HCT116 (cell line): ENCODE measurements around the gene AOPEP. TPM values are rescaled to one million over a fixed set of nuclear protein-coding genes. Genes with fewer than 3 reads are reported as not detected.

ENCODE experiments used
- ATAC-seq: fragments of 200-7000 bp; cut with Tn5 transposase; 2 replicates; pipeline ENCODE4 v1.9.1; 2020; ENCODE audit warnings: mild to moderate bottlenecking, moderate library complexity
- BruUV-seq: library from RNA; stranded (reverse); fragments of 400-500 nt; replicated peaks from 2 replicates; lab custom pipeline; 2021; lab: Mats Ljungman, UMichigan
- CTCF ChIA-PET: fragments of 300-600 bp; sonication (Branson Sonifier 250); formaldehyde crosslinking; loops from one replicate; lab custom pipeline; 2021; ENCODE audit warnings: antibody characterized with exemption; lab: Charles Lee
- POLR2A ChIA-PET: fragments of 300-600, 350-600 bp; sonication (Branson Sonifier 250); formaldehyde crosslinking; loops from one replicate; lab custom pipeline; 2021; ENCODE audit warnings: antibody characterized with exemption; lab: Charles Lee
- RAD21 ChIA-PET, 2 experiments: fragments of 300-600 bp; sonication (Branson Sonifier 250); formaldehyde crosslinking; loops; one replicate each; lab custom pipeline; 2023; ENCODE audit warnings: low total read pairs in 2 of 2; ENCODE audit not compliant: uncharacterized antibody in 2 of 2, unreplicated experiment in 2 of 2, low non-redundant PET in 1 of 2; lab: Charles Lee
- DNase-seq: peaks from one replicate; pipeline ENCODE4 v3.0.0-alpha.2; 2010; ENCODE audit warnings: low read depth, low spot score
- H2AFZ ChIP-seq: fragments of 200-600 bp; shearing (Covaris generic), sonication (generic); 2 replicates; pipeline ENCODE4 v1.6.1; 2017; ENCODE audit warnings: low read depth, mixed run types, mixed read lengths, antibody characterized with exemption, low read length; ENCODE audit not compliant: poor library complexity, severe bottlenecking
- H3K27ac ChIP-seq: 2 replicates; pipeline ENCODE4 v1.5.1; 2012; ENCODE audit warnings: low read depth, low read length
- H3K27me3 ChIP-seq: fragments of 200-600 bp; sonication (generic); 2 replicates; pipeline ENCODE4 v1.6.1; 2016; ENCODE audit warnings: mixed run types, low read length, mixed read lengths; ENCODE audit not compliant: insufficient read depth
- H3K36me3 ChIP-seq, 2 experiments: fragments of 200-500 bp in 1 of 2; fragments of 200-600 bp in 1 of 2; sonication (Bioruptor generic) in 1 of 2; sonication (generic) in 1 of 2; 2 replicates each; pipeline versions ENCODE4 v1.5.1 to v1.6.1; 2014 to 2016; ENCODE audit warnings: low read length in 2 of 2, inconsistent platforms in 1 of 2, mixed read lengths in 1 of 2, mixed run types in 1 of 2; ENCODE audit not compliant: insufficient read depth in 2 of 2, control insufficient read depth in 1 of 2
- H3K4me1 ChIP-seq, 2 experiments: fragments of 200-600 bp in 1 of 2; sonication (generic) in 1 of 2; 2 replicates each; pipeline versions ENCODE4 v1.5.1 to v1.6.1; 2012 to 2017; ENCODE audit warnings: low read length in 2 of 2, inconsistent platforms in 1 of 2, mild to moderate bottlenecking in 1 of 2, mixed read lengths in 1 of 2, mixed run types in 1 of 2, moderate library complexity in 1 of 2; ENCODE audit not compliant: insufficient read depth in 2 of 2, control insufficient read depth in 1 of 2
- H3K4me2 ChIP-seq: fragments of 200-600 bp; sonication (generic); 2 replicates; pipeline ENCODE4 v1.6.1; 2017; ENCODE audit warnings: mixed run types, low read length, mixed read lengths
- H3K4me3 ChIP-seq, 2 experiments: fragments of 200-600 bp in 1 of 2; sonication (generic) in 1 of 2; replicated peaks in 1 of 2; 2 replicates each; pipeline ENCODE4 v1.5.1; 2011 to 2016; ENCODE audit warnings: low read length in 2 of 2, control low read depth in 1 of 2, low read depth in 1 of 2, mild to moderate bottlenecking in 1 of 2, mixed read lengths in 1 of 2, mixed run types in 1 of 2
- H3K79me2 ChIP-seq: fragments of 200-600 bp; sonication (generic); 2 replicates; pipeline ENCODE4 v1.6.1; 2017; ENCODE audit warnings: mild to moderate bottlenecking, mixed run types, low read length, moderate library complexity, mixed read lengths; ENCODE audit not compliant: insufficient read depth
- H3K9ac ChIP-seq: fragments of 200-600 bp; sonication (generic); 2 replicates; pipeline ENCODE4 v1.6.1; 2016; ENCODE audit warnings: low read length, mixed read lengths
- H3K9me2 ChIP-seq: fragments of 200-600 bp; sonication (generic), shearing (Covaris generic); 2 replicates; pipeline ENCODE4 v1.6.1; 2017; ENCODE audit warnings: mixed run types, mild to moderate bottlenecking, moderate library complexity; ENCODE audit not compliant: insufficient read depth
- H3K9me3 ChIP-seq, 2 experiments: fragments of 200-500 bp in 1 of 2; fragments of 200-600 bp in 1 of 2; sonication (Bioruptor generic) in 1 of 2; sonication (generic) in 1 of 2; 2 replicates each; pipeline ENCODE4 v1.6.1; 2014 to 2017; ENCODE audit warnings: low read length in 2 of 2, mixed read lengths in 2 of 2, inconsistent platforms in 1 of 2, low read depth in 1 of 2, mild to moderate bottlenecking in 1 of 2, mixed run types in 1 of 2, moderate library complexity in 1 of 2; ENCODE audit not compliant: control insufficient read depth in 1 of 2, insufficient read depth in 1 of 2
- H4K20me1 ChIP-seq: fragments of 200-600 bp; sonication (generic), shearing (Covaris generic); 2 replicates; pipeline ENCODE4 v1.6.1; 2017; ENCODE audit warnings: mixed run types, mild to moderate bottlenecking, moderate library complexity; ENCODE audit not compliant: insufficient read depth
- CEBPB ChIP-seq: IDR thresholded peaks from 2 replicates; pipeline ENCODE4 v1.6.1; 2012; ENCODE audit warnings: low read depth
- EGR1 ChIP-seq: IDR thresholded peaks from 2 replicates; pipeline ENCODE4 v1.6.1; 2012; ENCODE audit warnings: low read depth
- ELF1 ChIP-seq: IDR thresholded peaks from 2 replicates; pipeline ENCODE4 v1.6.1; 2012; ENCODE audit warnings: low read depth, borderline replicate concordance
- EZH2phosphoT487 ChIP-seq: fragments of 200-600 bp; IDR thresholded peaks from 2 replicates; pipeline ENCODE4 v1.6.1; 2018; ENCODE audit warnings: antibody characterized with exemption, borderline replicate concordance
- FOSL1 ChIP-seq: IDR thresholded peaks from 2 replicates; pipeline ENCODE4 v1.6.1; 2012; ENCODE audit warnings: low read depth
- JUND ChIP-seq: IDR thresholded peaks from 2 replicates; pipeline ENCODE4 v1.6.1; 2012
- POLR2AphosphoS5 ChIP-seq: IDR thresholded peaks from 2 replicates; pipeline ENCODE4 v1.6.1; 2011; ENCODE audit warnings: mild to moderate bottlenecking, low read depth, low read length, moderate library complexity
- RAD21 ChIP-seq: IDR thresholded peaks from 2 replicates; pipeline ENCODE4 v1.6.1; 2012; ENCODE audit warnings: low read depth, mild to moderate bottlenecking
- SIN3A ChIP-seq: IDR thresholded peaks from 2 replicates; pipeline ENCODE4 v1.6.1; 2012; ENCODE audit warnings: low read depth
- SP1 ChIP-seq: IDR thresholded peaks from 2 replicates; pipeline ENCODE4 v1.6.1; 2012; ENCODE audit warnings: low read depth
- SRF ChIP-seq: IDR thresholded peaks from 2 replicates; pipeline ENCODE4 v1.6.1; 2012; ENCODE audit warnings: low read depth
- ZFX ChIP-seq: fragments of 450-650 bp; IDR thresholded peaks from 2 replicates; pipeline ENCODE4 v1.6.1; 2017
- intact Hi-C: fragments of 100-400 bp; cut with micrococcal nuclease; formaldehyde crosslinking; loops from 2 replicates; pipeline ENCODE4 v1.10.0; 2022
- total RNA-seq: library from RNA; stranded (reverse); gene quantifications from one replicate; pipeline ENCODE4 v1.2.1, GENCODE V29; 2021; ENCODE audit not compliant: unreplicated experiment
- TF ChIP-seq, protein P1 (sequence below): IDR thresholded peaks from 2 replicates; pipeline ENCODE4 v1.6.1; 2012; ENCODE audit warnings: low read depth
- TF ChIP-seq, protein P2 (sequence below): IDR thresholded peaks from 2 replicates; pipeline ENCODE4 v1.6.1; 2012
- TF ChIP-seq, protein P3 (sequence below): IDR thresholded peaks from 2 replicates; pipeline ENCODE4 v1.6.1; 2012

Gene AOPEP
- total RNA-seq, 1 experiment from 2014 or later = 15.1 TPM

DNA sequence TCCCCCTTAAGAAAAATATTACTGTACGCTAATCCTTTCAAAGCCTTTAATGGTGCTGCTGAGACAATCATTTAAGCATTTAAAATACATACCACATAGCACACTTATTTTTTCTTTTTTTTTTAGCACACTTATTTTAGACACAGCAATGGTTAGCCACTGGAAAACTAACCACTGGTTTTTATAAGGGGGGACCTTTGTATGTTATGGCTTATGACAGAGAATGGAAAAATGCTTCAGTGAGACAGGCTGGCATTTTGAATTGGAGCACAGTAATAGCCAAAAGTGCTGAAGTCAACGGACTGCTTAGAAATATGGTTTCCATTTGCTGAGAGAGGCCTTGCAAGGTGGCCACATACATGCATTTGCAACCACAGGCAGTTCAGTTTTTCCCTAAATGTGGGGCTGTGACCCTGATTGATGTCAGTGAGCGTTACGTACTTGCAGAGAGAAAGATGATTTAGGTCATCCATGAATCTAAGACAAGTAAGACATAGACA, 28.5 kb downstream of the AOPEP start:
- Histone ChIP-seq H3K79me2 (no peaks in the 10 kb centered on the region), H3K4me3 (no peak overlapping the region), H3K27me3 (no peaks in the 10 kb centered on the region), H3K4me1 (peaks cover 0 to 5% of the 10 kb centered on the region in 2 experiments; a peak in 1 of 4 replicates), H3K4me2 (no peak overlapping the region), H2AFZ (no peak overlapping the region), H3K36me3 (peaks cover 0 to 1% of the 10 kb centered on the region in 2 experiments; a peak in 1 of 4 replicates), H4K20me1 (no peaks in the 10 kb centered on the region), H3K9me3 (no peaks in the 10 kb centered on the region), H3K9ac (no peak overlapping the region), H3K9me2 (no peaks in the 10 kb centered on the region), H3K27ac (no peak overlapping the region)
- intact Hi-C loops = no loop called here
- no peak for TF ChIP-seq JUND
- TF ChIP-seq EGR1 = no peak
- no peak for TF ChIP-seq FOSL1
- TF ChIP-seq SP1 = no peak
- TF ChIP-seq POLR2AphosphoS5 = no peak
- no peak for TF ChIP-seq CEBPB
- TF ChIP-seq SRF = no peak
- no peak for TF ChIP-seq ZFX
- no peak for TF ChIP-seq EZH2phosphoT487
- TF ChIP-seq, protein P1, sequence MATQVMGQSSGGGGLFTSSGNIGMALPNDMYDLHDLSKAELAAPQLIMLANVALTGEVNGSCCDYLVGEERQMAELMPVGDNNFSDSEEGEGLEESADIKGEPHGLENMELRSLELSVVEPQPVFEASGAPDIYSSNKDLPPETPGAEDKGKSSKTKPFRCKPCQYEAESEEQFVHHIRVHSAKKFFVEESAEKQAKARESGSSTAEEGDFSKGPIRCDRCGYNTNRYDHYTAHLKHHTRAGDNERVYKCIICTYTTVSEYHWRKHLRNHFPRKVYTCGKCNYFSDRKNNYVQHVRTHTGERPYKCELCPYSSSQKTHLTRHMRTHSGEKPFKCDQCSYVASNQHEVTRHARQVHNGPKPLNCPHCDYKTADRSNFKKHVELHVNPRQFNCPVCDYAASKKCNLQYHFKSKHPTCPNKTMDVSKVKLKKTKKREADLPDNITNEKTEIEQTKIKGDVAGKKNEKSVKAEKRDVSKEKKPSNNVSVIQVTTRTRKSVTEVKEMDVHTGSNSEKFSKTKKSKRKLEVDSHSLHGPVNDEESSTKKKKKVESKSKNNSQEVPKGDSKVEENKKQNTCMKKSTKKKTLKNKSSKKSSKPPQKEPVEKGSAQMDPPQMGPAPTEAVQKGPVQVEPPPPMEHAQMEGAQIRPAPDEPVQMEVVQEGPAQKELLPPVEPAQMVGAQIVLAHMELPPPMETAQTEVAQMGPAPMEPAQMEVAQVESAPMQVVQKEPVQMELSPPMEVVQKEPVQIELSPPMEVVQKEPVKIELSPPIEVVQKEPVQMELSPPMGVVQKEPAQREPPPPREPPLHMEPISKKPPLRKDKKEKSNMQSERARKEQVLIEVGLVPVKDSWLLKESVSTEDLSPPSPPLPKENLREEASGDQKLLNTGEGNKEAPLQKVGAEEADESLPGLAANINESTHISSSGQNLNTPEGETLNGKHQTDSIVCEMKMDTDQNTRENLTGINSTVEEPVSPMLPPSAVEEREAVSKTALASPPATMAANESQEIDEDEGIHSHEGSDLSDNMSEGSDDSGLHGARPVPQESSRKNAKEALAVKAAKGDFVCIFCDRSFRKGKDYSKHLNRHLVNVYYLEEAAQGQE = no peak
- TF ChIP-seq RAD21 = no peak
- TF ChIP-seq, protein P2, sequence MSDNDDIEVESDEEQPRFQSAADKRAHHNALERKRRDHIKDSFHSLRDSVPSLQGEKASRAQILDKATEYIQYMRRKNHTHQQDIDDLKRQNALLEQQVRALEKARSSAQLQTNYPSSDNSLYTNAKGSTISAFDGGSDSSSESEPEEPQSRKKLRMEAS = no peak
- TF ChIP-seq, protein P3, sequence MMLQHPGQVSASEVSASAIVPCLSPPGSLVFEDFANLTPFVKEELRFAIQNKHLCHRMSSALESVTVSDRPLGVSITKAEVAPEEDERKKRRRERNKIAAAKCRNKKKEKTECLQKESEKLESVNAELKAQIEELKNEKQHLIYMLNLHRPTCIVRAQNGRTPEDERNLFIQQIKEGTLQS = no peak
- no peak for TF ChIP-seq SIN3A
- TF ChIP-seq ELF1 = no peak
- POLR2A ChIA-PET = no interaction called here
- ATAC-seq (no peak), DNase-seq (no peak)
- RAD21 ChIA-PET = no interaction called here
- no TSS peak for BruUV-seq
- CTCF ChIA-PET = no interaction called here
